GM12878 (cell line): ENCODE measurements around the gene ATXN3. TPM values are rescaled to one million over a fixed set of nuclear protein-coding genes. Genes with fewer than 3 reads are reported as not detected.

Experiments
- ATAC-seq: fragments of 200-7000 bp; cut with Tn5 transposase; 3 replicates; pipeline ENCODE4 v1.9.1; 2020; ENCODE audit warnings: mild to moderate bottlenecking, moderate library complexity
- BruUV-seq: library from RNA; stranded (reverse); fragments of 400-500 nt; replicated peaks from 2 replicates; lab custom pipeline; 2021; lab: Mats Ljungman, UMichigan
- CTCF ChIA-PET: fragments of 300-600 bp; sonication (Branson Sonifier 250); formaldehyde crosslinking; extraction: SDS; loops from one replicate; lab custom pipeline; 2021; ENCODE audit warnings: inconsistent platforms; lab: Yijun Ruan, JAX
- POLR2A ChIA-PET: fragments of 350-600 bp; formaldehyde crosslinking; extraction: SDS; loops from one replicate; lab custom pipeline; 2021; ENCODE audit warnings: inconsistent platforms; lab: Charles Lee
- RAD21 ChIA-PET: fragments of 300-600 bp; sonication (Branson Sonifier 250); formaldehyde crosslinking; loops from one replicate; lab custom pipeline; 2023; ENCODE audit warnings: antibody characterized with exemption; ENCODE audit not compliant: unreplicated experiment; lab: Charles Lee
- SMC1A ChIA-PET: fragments of 300-600 bp; sonication (Branson Sonifier 250); formaldehyde crosslinking; loops from one replicate; lab custom pipeline; 2023; ENCODE audit not compliant: unreplicated experiment, uncharacterized antibody; lab: Charles Lee
- DNase-seq: peaks from one replicate; pipeline ENCODE4 v3.0.0-alpha.2; 2011; ENCODE audit warnings: low read depth, low spot score
- FAIRE-seq: peaks from 3 replicates; lab custom pipeline; 2011; peaks lifted over from hg19 to GRCh38; lab: Jason Lieb, UNC
- H2AFZ ChIP-seq: 2 replicates; pipeline ENCODE4 v1.6.0; 2011; ENCODE audit warnings: low read depth, low read length, control low read depth; ENCODE audit not compliant: control insufficient read depth
- H3K27ac ChIP-seq: 2 replicates; pipeline ENCODE4 v1.5.1; 2011; ENCODE audit warnings: control low read depth; ENCODE audit not compliant: control insufficient read depth, insufficient read depth
- H3K27me3 ChIP-seq, 2 experiments: replicated peaks in 1 of 2; 2 replicates each; pipeline versions ENCODE4 v1.6.0 to v1.6.1; 2011; ENCODE audit warnings: low read length in 1 of 2; ENCODE audit not compliant: control insufficient read depth in 2 of 2, insufficient read depth in 2 of 2
- H3K36me3 ChIP-seq, 2 experiments: 2 replicates each; pipeline ENCODE4 v1.5.1; 2011; ENCODE audit warnings: low read length in 1 of 2; ENCODE audit not compliant: control insufficient read depth in 2 of 2, insufficient read depth in 2 of 2
- H3K4me1 ChIP-seq: 2 replicates; pipeline ENCODE4 v1.6.1; 2011; ENCODE audit warnings: mild to moderate bottlenecking, low read length, moderate library complexity, mixed read lengths; ENCODE audit not compliant: control insufficient read depth, insufficient read depth
- H3K4me2 ChIP-seq: 2 replicates; pipeline ENCODE4 v1.6.0; 2011; ENCODE audit warnings: control low read depth; ENCODE audit not compliant: control insufficient read depth, insufficient read depth
- H3K4me3 ChIP-seq: fragments of 200-600 bp; sonication (generic); 2 replicates; pipeline ENCODE4 v1.5.1; 2016
- H3K79me2 ChIP-seq: 2 replicates; pipeline ENCODE4 v1.6.0; 2011; ENCODE audit warnings: low read length; ENCODE audit not compliant: control insufficient read depth, insufficient read depth
- H3K9ac ChIP-seq: 2 replicates; pipeline ENCODE4 v1.8.0; 2011; ENCODE audit warnings: low read length, control low read depth, mixed read lengths; ENCODE audit not compliant: control insufficient read depth, insufficient read depth
- H3K9me3 ChIP-seq: replicated peaks from 3 replicates; pipeline ENCODE4 v1.5.1; 2011; ENCODE audit warnings: mild to moderate bottlenecking, low read length; ENCODE audit not compliant: control insufficient read depth, insufficient read depth
- H4K20me1 ChIP-seq: 2 replicates; pipeline ENCODE4 v1.6.0; 2011; ENCODE audit not compliant: control insufficient read depth, insufficient read depth
- BRCA1 ChIP-seq: IDR thresholded peaks from 2 replicates; pipeline ENCODE4 v1.6.1; 2011; ENCODE audit warnings: low read depth, low read length, improper control_type of control experiment
- ETV6 ChIP-seq, 2 experiments: fragments of 450-650 bp in 1 of 2; IDR thresholded peaks in 1 of 2; conservative IDR thresholded peaks in 1 of 2; 2 replicates each; pipeline ENCODE4 v1.6.1; 2014; ENCODE audit warnings: antibody characterized with exemption in 1 of 2, borderline replicate concordance in 1 of 2, low read depth in 1 of 2, mild to moderate bottlenecking in 1 of 2, moderate library complexity in 1 of 2
- KDM1A ChIP-seq: fragments of 200-600 bp; sonication (generic); IDR thresholded peaks from 2 replicates; pipeline ENCODE4 v1.6.1; 2016; ENCODE audit warnings: borderline replicate concordance
- NBN ChIP-seq: fragments of 450-650 bp; IDR thresholded peaks from 2 replicates; pipeline ENCODE4 v1.6.1; 2016
- NFYA ChIP-seq: IDR thresholded peaks from 2 replicates; pipeline ENCODE4 v1.6.1; 2011; ENCODE audit warnings: low read depth, mild to moderate bottlenecking, low read length, improper control_type of control experiment, borderline replicate concordance
- PAX8 ChIP-seq: fragments of 450-650 bp; IDR thresholded peaks from 2 replicates; pipeline ENCODE4 v1.6.1; 2017; ENCODE audit warnings: mild to moderate bottlenecking, moderate library complexity
- PBX3 ChIP-seq: IDR thresholded peaks from 2 replicates; pipeline ENCODE4 v1.6.1; 2011; ENCODE audit warnings: mild to moderate bottlenecking, low read depth, low read length, moderate library complexity; ENCODE audit not compliant: insufficient replicate concordance
- RELA ChIP-seq: fragments of 450-650 bp; IDR thresholded peaks from 2 replicates; pipeline ENCODE4 v1.8.0; 2014; ENCODE audit warnings: borderline replicate concordance; ENCODE audit not compliant: partially characterized antibody
- SREBF1 ChIP-seq: IDR thresholded peaks from 2 replicates; pipeline ENCODE4 v1.6.1; 2012; ENCODE audit warnings: mild to moderate bottlenecking, low read length
- TARDBP ChIP-seq: IDR thresholded peaks from 2 replicates; pipeline ENCODE4 v1.6.1; 2016; ENCODE audit warnings: borderline replicate concordance
- USF2 ChIP-seq: IDR thresholded peaks from 2 replicates; pipeline ENCODE4 v1.6.1; 2011; ENCODE audit warnings: low read depth, low read length, improper control_type of control experiment, borderline replicate concordance
- WRNIP1 ChIP-seq: IDR thresholded peaks from 2 replicates; pipeline ENCODE4 v1.6.1; 2011; ENCODE audit warnings: low read depth, low read length, improper control_type of control experiment, borderline replicate concordance
- in situ Hi-C: fragments of 300-500 bp; cut with MboI; formaldehyde crosslinking; loops from 9 replicates; pipeline ENCODE4 v1.14.3; 2018; ENCODE audit warnings: mixed read lengths
- intact Hi-C: fragments of 100-400 bp; cut with micrococcal nuclease; formaldehyde crosslinking; loops from one replicate; pipeline ENCODE4 v1.14.2; 2022; ENCODE audit not compliant: unreplicated experiment
- polyA plus RNA-seq, 11 experiments: library from polyadenylated mRNA; depleted of rRNA in 4 of 11; unstranded in 6 of 11; stranded (reverse) in 5 of 11; fragments of >200 nt; fragmentation: Nextera tagmentation in 4 of 11; fragmentation: Illumina TruSeq in 1 of 11; extraction: Ambion mirVana in 4 of 11; extraction: Trizol in 1 of 11; gene quantifications; 1 replicate in 1 of 11; 2 replicates in 10 of 11; pipeline versions ENCODE4 v1.2.1 to v1.2.3, GENCODE V29; 2011 to 2016; ENCODE audit warnings: inconsistent platforms in 2 of 11, missing spikeins in 2 of 11, low read depth in 1 of 11
- total RNA-seq, 4 experiments: library from RNA; depleted of rRNA in 3 of 4; stranded (reverse); fragments of >200 nt in 3 of 4; fragmentation: Illumina TruSeq in 1 of 4; extraction: Trizol in 1 of 4; gene quantifications; 2 replicates each; pipeline versions ENCODE4 v1.2.1 to v1.2.3, GENCODE V29; 2013 to 2021

ATXN3 gene
- total and polyA plus RNA-seq, 10 of the 15 experiments (the other 5 are each of a cell fraction or from before 2014, with no cell fraction given), result 15.1 to 27.3 (median 19.2) TPM

GRCh38 chr14:92014040-92014439, 92.3 kb downstream of the ATXN3 start:
- DNase-seq, result no peak
- ChIA-PET CTCF (no interaction called here), SMC1A (no interaction called here), RAD21 (no interaction called here), POLR2A (no interaction called here)
- TF ChIP-seq ETV6 (conservative IDR thresholded peaks at IDR 0.05 in 1 of 2, IDR thresholded peaks at IDR 0.05 in 1 of 2; ENCODE audit: borderline replicate concordance in 1 of 2, low read depth in 1 of 2) (no peak), KDM1A (no peak), NBN (no peak), PAX8 (no peak), WRNIP1 (no peak), BRCA1 (no peak), PBX3 (no peak), RELA (no peak), SREBF1 (no peak), TARDBP (no peak), NFYA (no peak), USF2 (no peak)
- in situ Hi-C loops, result no loop called here
- H3K4me1 ChIP-seq, result no peaks in the 10 kb centered on the region
- H3K9me3 ChIP-seq, result no peaks in the 10 kb centered on the region
- H3K4me2 ChIP-seq, result no peak overlapping the region
- intact Hi-C loops, result no loop called here
- no peak overlapping the region for H3K9ac ChIP-seq
- peaks cover 2 to 29% of the 10 kb centered on the region in 2 experiments for H3K36me3 ChIP-seq
- FAIRE-seq, result no peak
- BruUV-seq, result no TSS peak
- H3K4me3 ChIP-seq, result no peak overlapping the region
- no peaks in the 10 kb centered on the region for H4K20me1 ChIP-seq
- H3K27ac ChIP-seq, result no peak overlapping the region
- H3K27me3 ChIP-seq, result no peaks in the 10 kb centered on the region
- H3K79me2 ChIP-seq, result no peaks in the 10 kb centered on the region
- H2AFZ ChIP-seq, result no peak overlapping the region
- ATAC-seq, result no peak
